AG04450 (cell line): ENCODE results near the gene MYL2. TPM values are rescaled to one million over a fixed set of nuclear protein-coding genes. Genes with fewer than 3 reads are reported as not detected.

Source experiments
- CTCF ChIA-PET: fragments of 300-600, 350-600 bp; formaldehyde crosslinking; extraction: SDS; loops from one replicate; lab custom pipeline; 2022; ENCODE audit warnings: antibody characterized with exemption, inconsistent platforms; lab: Charles Lee
- POLR2A ChIA-PET: fragments of 350-600 bp; formaldehyde crosslinking; extraction: SDS; loops from one replicate; lab custom pipeline; 2021; ENCODE audit warnings: antibody characterized with exemption, inconsistent platforms; lab: Yijun Ruan, JAX
- DNase-seq: peaks from one replicate; pipeline ENCODE4 v3.0.0-alpha.2; 2011; ENCODE audit warnings: low read depth, low spot score
- H3K27ac ChIP-seq: one replicate; pipeline ENCODE4 v1.5.1; 2012; ENCODE audit warnings: low read depth, low read length, control low read depth
- H3K27me3 ChIP-seq: one replicate; pipeline ENCODE4 v1.6.0; 2012; ENCODE audit warnings: low read length; ENCODE audit not compliant: control insufficient read depth, insufficient read depth
- H3K4me3 ChIP-seq: 2 replicates; pipeline ENCODE4 v1.5.1; 2011; ENCODE audit warnings: mild to moderate bottlenecking, low read depth, low read length, control low read depth
- H3K9me3 ChIP-seq: 2 replicates; pipeline ENCODE4 v1.5.1; 2012; ENCODE audit warnings: low read length; ENCODE audit not compliant: control insufficient read depth, insufficient read depth
- CTCF ChIP-seq: IDR thresholded peaks from 2 replicates; pipeline ENCODE4 v1.5.1; 2011; ENCODE audit warnings: low read depth, low read length, control low read depth, inconsistent platforms
- polyA plus RNA-seq: library from polyadenylated mRNA; depleted of rRNA; stranded (reverse); fragments of >200 nt; gene quantifications from 2 replicates; pipeline ENCODE4 v1.2.3, GENCODE V29; 2011

Gene MYL2
- polyA plus RNA-seq, 1 experiment: not detected

GRCh38 chr12:110917467-110917866 is 2.9 kb downstream of the MYL2 start:
- no peaks in the 10 kb centered on the region for H3K27me3 ChIP-seq
- H3K4me3 ChIP-seq: no peak overlapping the region
- no peak for TF ChIP-seq CTCF
- ChIA-PET CTCF (no interaction called here), POLR2A (no interaction called here)
- H3K27ac ChIP-seq: no peak overlapping the region
- H3K9me3 ChIP-seq: no peaks in the 10 kb centered on the region
- no peak for DNase-seq

- H3K4me3 ChIP-seq: no peak overlapping the region
- DNase-seq: no peak
- H3K9me3 ChIP-seq: no peaks in the 10 kb centered on the region
- CTCF ChIA-PET: no interaction called here
- TF ChIP-seq CTCF: no peak
- POLR2A ChIA-PET: no interaction called here
- H3K27me3 ChIP-seq: no peaks in the 10 kb centered on the region
- H3K27ac ChIP-seq: no peak overlapping the region
Measured at GRCh38 chr12:110916295-110916875, 4.0 kb downstream of the MYL2 start.

GRCh38 chr12:110913119-110914056 is 7.0 kb downstream of the MYL2 start:
- no peaks in the 10 kb centered on the region for H3K27me3 ChIP-seq
- DNase-seq: no peak
- no peak overlapping the region for H3K27ac ChIP-seq
- H3K4me3 ChIP-seq: no peak overlapping the region
- no peaks in the 10 kb centered on the region for H3K9me3 ChIP-seq
- CTCF ChIA-PET: no interaction called here
- POLR2A ChIA-PET: no interaction called here
- no peak for TF ChIP-seq CTCF

GRCh38 chr12:110912263-110912662 is 8.1 kb downstream of the MYL2 start:
- DNase-seq: no peak
- Histone ChIP-seq H3K27ac (no peak overlapping the region), H3K4me3 (no peak overlapping the region), H3K9me3 (no peaks in the 10 kb centered on the region), H3K27me3 (no peaks in the 10 kb centered on the region)
- ChIA-PET POLR2A (no interaction called here), CTCF (no interaction called here)
- no peak for TF ChIP-seq CTCF

- no peak for TF ChIP-seq CTCF
- CTCF ChIA-PET: no interaction called here
- Histone ChIP-seq H3K9me3 (no peaks in the 10 kb centered on the region), H3K27ac (no peak overlapping the region), H3K27me3 (no peaks in the 10 kb centered on the region), H3K4me3 (no peak overlapping the region)
- DNase-seq: no peak
- POLR2A ChIA-PET: no interaction called here
Measured at GRCh38 chr12:110908377-110909152, 11.8 kb downstream of the MYL2 start.
